ES-I3 (cell line): ENCODE results near the gene VPS9D1.
A peak's percentile ranks its signal among the peaks of the same experiment; 100 is the strongest.
"Not testable (repeated sequence)": the region's sequence is repeated elsewhere in the genome, so short reads cannot be mapped to it uniquely, and the experiment has no call there.

Experiments used
- H3K36me3 ChIP-seq: 2 replicates; pipeline ENCODE4 v1.6.1; 2013; ENCODE audit warnings: mild to moderate bottlenecking, low read length, control low read depth, moderate library complexity; ENCODE audit not compliant: insufficient read depth
- H3K4me1 ChIP-seq: 2 replicates; pipeline ENCODE4 v1.6.1; 2013; ENCODE audit warnings: mild to moderate bottlenecking, control low read depth, low read length; ENCODE audit not compliant: insufficient read depth
- H3K9ac ChIP-seq: 2 replicates; pipeline ENCODE4 v1.6.1; 2013; ENCODE audit warnings: low read depth, mild to moderate bottlenecking, low read length, moderate library complexity
- H3K9me3 ChIP-seq: 2 replicates; pipeline ENCODE4 v1.6.1; 2013; ENCODE audit warnings: mild to moderate bottlenecking, low read length, moderate library complexity; ENCODE audit not compliant: control insufficient read depth, insufficient read depth

VPS9D1 gene

GRCh38 chr16:89696670-89697128 lies 24.0 kb downstream of the VPS9D1 start:
- Histone ChIP-seq H3K9ac (no peak overlapping the region), H3K4me1 (no peaks in the 10 kb centered on the region; the same call in 1 of the 2 replicates), H3K9me3 (no peaks in the 10 kb centered on the region), H3K36me3 (no peaks in the 10 kb centered on the region)

- Histone ChIP-seq H3K4me1 (no peaks in the 10 kb centered on the region; the same call in 1 of the 2 replicates), H3K9ac (no peak overlapping the region), H3K9me3 (no peaks in the 10 kb centered on the region), H3K36me3 (no peaks in the 10 kb centered on the region)
Measured at GRCh38 chr16:89695875-89696669, 24.6 kb downstream of the VPS9D1 start.

- Histone ChIP-seq H3K9me3 (no peaks in the 10 kb centered on the region), H3K9ac (peak overlapping the region; percentile 30; the same call in 1 of the 2 replicates), H3K4me1 (no peaks in the 10 kb centered on the region; the same call in 1 of the 2 replicates), H3K36me3 (no peaks in the 10 kb centered on the region)
Measured at GRCh38 chr16:89695086-89695874, 25.4 kb downstream of the VPS9D1 start.

- not testable (repeated sequence) for H3K9me3 ChIP-seq, H3K4me1 ChIP-seq, H3K36me3 ChIP-seq
- peak overlapping the region; percentile 30; the same call in 1 of the 2 replicates for H3K9ac ChIP-seq
Measured at GRCh38 chr16:89694784-89695085, 26.0 kb downstream of the VPS9D1 start.

- Histone ChIP-seq H3K9ac (no peak overlapping the region), H3K4me1 (no peaks in the 10 kb centered on the region), H3K9me3 (no peaks in the 10 kb centered on the region), H3K36me3 (no peaks in the 10 kb centered on the region)
Measured at GRCh38 chr16:89693931-89694783, 26.5 kb downstream of the VPS9D1 start.

- Histone ChIP-seq H3K36me3 (no peaks in the 10 kb centered on the region), H3K4me1 (no peaks in the 10 kb centered on the region), H3K9ac (no peak overlapping the region), H3K9me3 (no peaks in the 10 kb centered on the region)
Measured at GRCh38 chr16:89693289-89693731, 27.4 kb downstream of the VPS9D1 start.

GRCh38 chr16:89691986-89692569 lies 28.6 kb downstream of the VPS9D1 start:
- Histone ChIP-seq H3K36me3 (no peaks in the 10 kb centered on the region), H3K9ac (no peak overlapping the region), H3K9me3 (no peaks in the 10 kb centered on the region), H3K4me1 (no peaks in the 10 kb centered on the region)

- H3K4me1 ChIP-seq = no peaks in the 10 kb centered on the region
- no peaks in the 10 kb centered on the region for H3K9me3 ChIP-seq
- H3K9ac ChIP-seq = no peak overlapping the region
- no peaks in the 10 kb centered on the region for H3K36me3 ChIP-seq
Measured at GRCh38 chr16:89691231-89691985, 29.3 kb downstream of the VPS9D1 start.

- Histone ChIP-seq H3K36me3 (no peaks in the 10 kb centered on the region), H3K9me3 (peaks cover 3% of the 10 kb centered on the region; the same call in 1 of the 2 replicates), H3K9ac (no peak overlapping the region), H3K4me1 (no peaks in the 10 kb centered on the region)
Measured at GRCh38 chr16:89690392-89690901, 30.3 kb downstream of the VPS9D1 start.

GRCh38 chr16:89689621-89690020 lies 31.1 kb downstream of the VPS9D1 start:
- not testable (repeated sequence) for H3K9me3 ChIP-seq, H3K9ac ChIP-seq, H3K4me1 ChIP-seq, H3K36me3 ChIP-seq

- Histone ChIP-seq H3K9ac (no peak overlapping the region), H3K9me3 (peaks cover 5% of the 10 kb centered on the region; the same call in 1 of the 2 replicates), H3K4me1 (no peaks in the 10 kb centered on the region), H3K36me3 (no peaks in the 10 kb centered on the region)
Measured at GRCh38 chr16:89689142-89689541, 31.6 kb downstream of the VPS9D1 start.

GRCh38 chr16:89688395-89688794 lies 32.3 kb downstream of the VPS9D1 start:
- no peaks in the 10 kb centered on the region for H3K36me3 ChIP-seq
- H3K4me1 ChIP-seq = no peaks in the 10 kb centered on the region
- H3K9me3 ChIP-seq = peaks cover 5% of the 10 kb centered on the region; the same call in 1 of the 2 replicates
- no peak overlapping the region for H3K9ac ChIP-seq
